Left ventricle myocardium superior (tissue), 1 donor: ENCODE measurements around the gene BCAP31. TPM values are rescaled to one million over a fixed set of nuclear protein-coding genes. Genes with fewer than 3 reads are reported as not detected.

ENCODE experiments used
- ATAC-seq: fragments of 200-7000 bp; cut with Tn5 transposase; one replicate; pipeline ENCODE4 v1.9.1; 2020; ENCODE audit warnings: mild to moderate bottlenecking, moderate library complexity
- DNase-seq: peaks from one replicate; pipeline ENCODE4 v3.0.0-alpha.2; 2020
- intact Hi-C: fragments of 100-400 bp; cut with micrococcal nuclease; formaldehyde crosslinking; loops from one replicate; pipeline ENCODE4 v1.11.0; 2022
- long read RNA-seq: library from polyadenylated mRNA; unstranded; transcript quantifications from one replicate; pipeline ENCODE4 v2.0.0, GENCODE V29; 2021
- total RNA-seq: library from RNA; stranded (reverse); fragmentation: NEBNext Ultra II Directional; extraction: Animal tissue kit (Norgen Biotek cat#: 25700); gene quantifications from one replicate; pipeline ENCODE4 v1.2.1, GENCODE V29; 2021
- donor health status: DM: no; HTN: yes; CAD: no; lungs with severe emphysema.

The BCAP31 gene
- total RNA-seq = 91.6 TPM
- long read RNA-seq, transcript BCAP31-201 (8 exons, 1,643 nt) = major isoform, 204 of 230 reads
- long read RNA-seq, partial matches to known transcripts = 7 of 230 reads
- long read RNA-seq, other reads (novel, unspliced or antisense) = 16 of 230 reads

- ATAC-seq = peak; percentile 86
- intact Hi-C loops = no loop called here
- DNase-seq = peak; percentile 93
Observed at GRCh38 chrX:153724252-153725038, at the start of gene BCAP31, which contains the start of gene ABCD1. Gene BCAP31 (minus strand): TSS chrX:153724387. CDS start chrX:153723244, 1,143 bp downstream. Gene ABCD1 (plus strand): TSS chrX:153724856. CDS start chrX:153725267, 411 bp downstream.

GRCh38 chrX:153773218-153773611 is 49.0 kb upstream of the BCAP31 start:
- no peak for DNase-seq
- intact Hi-C loops = no loop called here
- ATAC-seq = no peak

- intact Hi-C loops = no loop called here
- DNase-seq (no peak), ATAC-seq (no peak)
Observed at GRCh38 chrX:153772316-153773217, 48.4 kb upstream of the BCAP31 start.

- no peak for ATAC-seq
- intact Hi-C loops = no loop called here
- no peak for DNase-seq
Observed at GRCh38 chrX:153771415-153772315, 47.5 kb upstream of the BCAP31 start.

GRCh38 chrX:153770601-153771414 is 46.6 kb upstream of the BCAP31 start:
- ATAC-seq (no peak), DNase-seq (no peak)
- intact Hi-C loops = no loop called here

- ATAC-seq = no peak
- intact Hi-C loops = loop anchor here (10.0 kb wide), 1 partner anchor 185 kb away; no protein-coding TSS in a partner anchor
- DNase-seq = no peak
Observed at GRCh38 chrX:153769865-153770600, 45.8 kb upstream of the BCAP31 start.

- intact Hi-C loops = loop anchor here (10.0 kb wide), 1 partner anchor 185 kb away; no protein-coding TSS in a partner anchor
- no peak for DNase-seq
- ATAC-seq = no peak
Observed at GRCh38 chrX:153769158-153769864, 45.1 kb upstream of the BCAP31 start.

GRCh38 chrX:153768311-153769157 is 44.3 kb upstream of the BCAP31 start:
- no peak for ATAC-seq
- no peak for DNase-seq
- intact Hi-C loops = loop anchor here (10.0 kb wide), 1 partner anchor 186 kb away; no protein-coding TSS in a partner anchor

- DNase-seq = no peak
- no peak for ATAC-seq
- intact Hi-C loops = loop anchor here (10.0 kb wide), 1 partner anchor 187 kb away; no protein-coding TSS in a partner anchor
Observed at GRCh38 chrX:153767674-153768055, 43.5 kb upstream of the BCAP31 start.

GRCh38 chrX:153766871-153767673 is 42.9 kb upstream of the BCAP31 start:
- DNase-seq (no peak), ATAC-seq (no peak)
- intact Hi-C loops = loop anchor here (10.0 kb wide), 1 partner anchor 188 kb away; no protein-coding TSS in a partner anchor

- intact Hi-C loops = loop anchor here (10.0 kb wide), 1 partner anchor 189 kb away; no protein-coding TSS in a partner anchor
- no peak for ATAC-seq
- DNase-seq = no peak
Observed at GRCh38 chrX:153766098-153766817, 42.1 kb upstream of the BCAP31 start.

GRCh38 chrX:153765138-153766079 is 41.2 kb upstream of the BCAP31 start:
- ATAC-seq = peak; percentile 66
- intact Hi-C loops = loop anchor here (10.0 kb wide), 1 partner anchor 189 kb away; no protein-coding TSS in a partner anchor
- no peak for DNase-seq

GRCh38 chrX:153764786-153765137 is 40.6 kb upstream of the BCAP31 start:
- intact Hi-C loops = loop anchor here (10.0 kb wide), 1 partner anchor 190 kb away; no protein-coding TSS in a partner anchor
- peak; percentile 8 for ATAC-seq
- DNase-seq = no peak
